ENCODE measurements around the gene MELTF.

DNA sequence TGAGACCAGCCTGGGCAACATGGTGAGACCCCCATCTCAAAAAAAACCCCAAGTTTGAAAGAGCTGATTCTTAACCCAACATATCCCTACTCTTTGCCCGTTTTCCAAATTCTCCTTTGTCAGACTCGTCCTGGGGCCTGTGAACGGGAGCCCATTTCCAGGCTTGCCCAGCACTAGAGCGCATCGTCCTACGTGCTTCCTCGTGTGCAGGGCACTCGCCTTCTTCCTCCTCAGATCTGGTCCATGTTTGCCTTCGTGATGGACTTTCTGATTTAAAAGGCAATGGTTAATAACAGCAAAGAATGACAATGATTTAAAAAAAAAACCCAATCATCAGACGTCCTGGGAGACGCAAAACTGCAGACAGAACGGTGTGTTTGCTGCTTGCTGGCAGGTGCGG is 10.1 kb downstream of the MELTF start:
- no peak for TF ChIP-seq EZH2phosphoT487 (IDR thresholded peaks at IDR 0.05; ENCODE audit: insufficient read depth, low read depth)
- no peak for TF ChIP-seq EZH2 (IDR thresholded peaks at IDR 0.05; ENCODE audit: insufficient read depth, poor library complexity, severe bottlenecking)

Measured in GM23248 (cell line).